Measurements from ENCODE around the gene NCL.

NCL gene, protein sequence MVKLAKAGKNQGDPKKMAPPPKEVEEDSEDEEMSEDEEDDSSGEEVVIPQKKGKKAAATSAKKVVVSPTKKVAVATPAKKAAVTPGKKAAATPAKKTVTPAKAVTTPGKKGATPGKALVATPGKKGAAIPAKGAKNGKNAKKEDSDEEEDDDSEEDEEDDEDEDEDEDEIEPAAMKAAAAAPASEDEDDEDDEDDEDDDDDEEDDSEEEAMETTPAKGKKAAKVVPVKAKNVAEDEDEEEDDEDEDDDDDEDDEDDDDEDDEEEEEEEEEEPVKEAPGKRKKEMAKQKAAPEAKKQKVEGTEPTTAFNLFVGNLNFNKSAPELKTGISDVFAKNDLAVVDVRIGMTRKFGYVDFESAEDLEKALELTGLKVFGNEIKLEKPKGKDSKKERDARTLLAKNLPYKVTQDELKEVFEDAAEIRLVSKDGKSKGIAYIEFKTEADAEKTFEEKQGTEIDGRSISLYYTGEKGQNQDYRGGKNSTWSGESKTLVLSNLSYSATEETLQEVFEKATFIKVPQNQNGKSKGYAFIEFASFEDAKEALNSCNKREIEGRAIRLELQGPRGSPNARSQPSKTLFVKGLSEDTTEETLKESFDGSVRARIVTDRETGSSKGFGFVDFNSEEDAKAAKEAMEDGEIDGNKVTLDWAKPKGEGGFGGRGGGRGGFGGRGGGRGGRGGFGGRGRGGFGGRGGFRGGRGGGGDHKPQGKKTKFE

DNA sequence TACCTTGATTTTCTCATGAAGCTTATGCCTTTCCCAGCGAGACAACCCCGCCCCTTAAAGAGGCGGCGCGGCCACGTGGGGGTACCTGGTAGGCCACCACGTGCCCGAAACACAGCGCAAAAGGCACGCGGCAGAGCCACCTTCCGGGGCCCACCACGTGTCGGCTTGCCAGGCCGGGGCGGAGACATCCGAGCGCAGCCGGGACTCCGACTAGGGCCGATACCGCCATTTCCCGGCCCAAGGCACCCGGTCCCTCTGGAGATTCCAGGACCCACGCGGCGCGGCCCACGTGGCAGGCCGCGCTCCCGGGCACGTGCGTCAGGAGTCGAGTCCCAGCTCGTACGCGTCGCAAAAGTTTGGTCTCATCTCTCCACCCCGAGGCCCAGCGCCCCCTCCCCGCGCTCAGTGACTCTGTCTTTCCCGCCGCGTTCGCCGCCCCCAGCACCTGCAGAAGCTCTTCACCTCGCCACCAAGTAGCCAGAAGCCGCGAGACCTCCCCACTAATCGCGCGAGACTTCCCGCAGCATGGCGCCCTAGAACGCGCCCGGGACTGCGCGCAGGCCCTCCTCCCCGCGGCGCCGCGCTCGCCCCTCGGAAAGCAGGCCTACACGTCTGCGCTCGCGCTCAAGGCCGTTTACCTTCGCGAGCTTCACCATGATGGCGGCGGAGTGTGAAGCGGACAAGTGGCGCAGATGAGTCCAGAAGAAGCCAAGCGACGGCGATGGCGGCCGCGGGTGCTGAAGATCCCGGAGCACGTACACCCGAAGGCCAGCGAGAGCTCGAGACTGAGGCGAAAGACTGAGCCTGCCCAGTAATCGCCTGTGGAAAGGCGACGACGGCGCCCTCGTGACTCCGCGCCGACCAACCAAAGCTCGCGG lies at the start of gene NCL:
TSS of gene NCL (minus strand) at position 787 of the 878 bp plus-strand sequence. CDS start at position 656, 131 bp downstream.
- H3K4me1 ChIP-seq (ENCODE audit: insufficient read depth, low read length), result peaks cover 26% of the 10 kb centered on the region

DNA sequence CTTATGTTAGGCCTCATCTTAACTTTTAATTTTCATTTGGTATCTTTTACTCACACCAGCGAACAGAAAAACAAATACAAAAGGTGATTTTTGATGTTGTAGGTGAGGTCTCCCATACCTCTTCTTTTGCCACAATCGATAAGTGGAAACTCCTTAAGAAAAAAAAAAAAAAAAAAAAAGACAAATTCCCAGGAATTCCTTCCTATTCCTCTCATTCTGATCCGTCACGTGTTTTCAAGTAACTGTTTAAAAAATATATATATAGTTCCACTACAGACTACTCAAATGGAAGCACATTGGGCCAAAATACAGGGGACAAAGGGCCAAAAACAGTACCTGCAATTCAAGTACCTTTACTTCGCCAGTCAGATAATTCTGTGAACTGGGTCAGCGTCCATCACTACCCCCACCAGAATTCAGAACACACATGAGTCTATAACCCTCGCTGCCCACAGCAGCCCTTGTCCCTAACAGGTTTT lies 49.5 kb upstream of the NCL start:
- H3K4me3 ChIP-seq (ENCODE audit: low read depth in 1 of 2, low read length in 2 of 2), result peak overlapping the region; percentile 62 to 83
- H3K27ac ChIP-seq (ENCODE audit: low read depth, low read length), result peak overlapping the region; percentile 76
- no peaks in the 10 kb centered on the region for H3K36me3 ChIP-seq (ENCODE audit: insufficient read depth, low read length)
- H3K27me3 ChIP-seq (ENCODE audit: control insufficient read depth in 1 of 2, insufficient read depth in 2 of 2, low read length in 2 of 2), result no peaks in the 10 kb centered on the region
- H3K9ac ChIP-seq (ENCODE audit: low read length), result peak overlapping the region; percentile 65
- H3K9me3 ChIP-seq (ENCODE audit: low read length), result no peaks in the 10 kb centered on the region
- H3K4me1 ChIP-seq (ENCODE audit: insufficient read depth, low read length), result peaks cover 13% of the 10 kb centered on the region

More for the DNA sequence above, at the start of gene NCL:
- Histone ChIP-seq H3K27ac (ENCODE audit: low read depth, low read length) (peak within 1 kb of the TSS; percentile 99), H3K9me3 (ENCODE audit: low read length) (no peaks in the 10 kb centered on the region), H3K27me3 (ENCODE audit: control insufficient read depth in 1 of 2, insufficient read depth in 2 of 2, low read length in 2 of 2) (no peaks in the 10 kb centered on the region), H3K4me3 (ENCODE audit: low read depth in 1 of 2, low read length in 2 of 2) (peak within 1 kb of the TSS; percentile 73 to 91), H3K9ac (ENCODE audit: low read length) (peak within 1 kb of the TSS; percentile 66), H3K36me3 (ENCODE audit: insufficient read depth, low read length) (peaks cover 37% of the 10 kb centered on the region)

DNA sequence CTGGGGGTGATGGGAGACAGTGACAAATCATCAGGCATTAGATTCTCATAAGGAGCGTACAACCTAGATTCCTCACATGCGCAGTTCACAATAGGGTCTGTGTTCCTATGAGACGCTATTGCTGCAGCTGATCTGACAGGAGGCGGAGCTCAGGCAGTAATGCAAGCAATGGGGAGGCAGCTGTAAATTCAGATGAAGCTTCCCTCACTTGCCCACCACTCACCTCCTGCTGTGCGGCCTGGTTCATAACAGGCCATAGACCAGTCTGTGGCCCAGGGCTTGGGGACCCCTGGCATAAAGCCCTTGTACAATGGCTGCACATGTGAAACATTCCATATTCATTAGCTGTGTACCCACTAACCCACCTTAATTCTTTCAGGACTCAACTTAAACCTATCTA lies 47.9 kb upstream of the NCL start:
- no peak overlapping the region for H3K4me3 ChIP-seq (ENCODE audit: low read depth in 1 of 2, low read length in 2 of 2)
- H3K27ac ChIP-seq (ENCODE audit: low read depth, low read length), result no peak overlapping the region
- H3K4me1 ChIP-seq (ENCODE audit: insufficient read depth, low read length), result peaks cover 13% of the 10 kb centered on the region
- no peaks in the 10 kb centered on the region for H3K36me3 ChIP-seq (ENCODE audit: insufficient read depth, low read length)
- H3K9me3 ChIP-seq (ENCODE audit: low read length), result no peaks in the 10 kb centered on the region
- H3K9ac ChIP-seq (ENCODE audit: low read length), result no peak overlapping the region
- no peaks in the 10 kb centered on the region for H3K27me3 ChIP-seq (ENCODE audit: control insufficient read depth in 1 of 2, insufficient read depth in 2 of 2, low read length in 2 of 2)

DNA sequence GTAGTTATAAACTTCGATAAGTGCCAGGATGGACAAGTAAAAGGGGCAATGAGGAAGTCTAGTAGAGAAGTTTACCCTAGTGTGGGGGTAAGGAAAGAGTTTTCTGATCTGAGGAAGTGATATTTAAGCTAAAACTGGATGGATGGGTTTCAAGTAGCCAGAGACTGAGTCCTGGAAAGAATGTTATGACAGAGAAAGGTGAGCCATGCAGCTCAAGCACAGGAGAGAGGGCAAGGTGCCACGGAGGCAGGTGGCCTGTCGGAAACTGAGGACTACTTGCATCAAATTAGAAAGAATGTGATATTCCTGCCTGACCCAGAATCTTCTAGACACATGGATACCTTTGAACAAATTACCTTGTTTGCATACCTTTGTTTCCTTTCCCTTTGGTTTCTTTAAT lies 39.5 kb upstream of the NCL start:
- H3K4me1 ChIP-seq (ENCODE audit: insufficient read depth, low read length), result no peaks in the 10 kb centered on the region
- H3K27me3 ChIP-seq (ENCODE audit: control insufficient read depth in 1 of 2, insufficient read depth in 2 of 2, low read length in 2 of 2), result no peaks in the 10 kb centered on the region
- no peak overlapping the region for H3K4me3 ChIP-seq (ENCODE audit: low read depth in 1 of 2, low read length in 2 of 2)
- H3K9ac ChIP-seq (ENCODE audit: low read length), result no peak overlapping the region
- H3K9me3 ChIP-seq (ENCODE audit: low read length), result no peaks in the 10 kb centered on the region
- no peak overlapping the region for H3K27ac ChIP-seq (ENCODE audit: low read depth, low read length)
- no peaks in the 10 kb centered on the region for H3K36me3 ChIP-seq (ENCODE audit: insufficient read depth, low read length)

DNA sequence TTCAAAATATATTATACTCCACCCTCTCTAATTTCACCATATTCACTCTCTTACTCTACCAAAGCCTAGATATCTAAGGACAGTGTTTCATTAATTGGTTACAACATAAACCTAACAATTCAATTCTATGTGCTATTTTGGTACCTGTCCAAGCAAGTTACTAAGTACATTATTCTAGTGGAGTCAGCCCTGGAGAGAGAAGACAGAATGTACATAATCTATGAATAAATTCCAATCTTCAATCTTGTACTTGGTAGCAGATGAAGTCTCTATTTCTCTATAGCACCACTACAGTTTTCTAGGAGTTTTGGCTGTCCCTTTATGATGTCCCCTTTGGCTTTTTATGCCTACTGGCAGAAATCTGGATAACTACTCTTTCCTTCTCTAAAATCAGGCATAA lies 38.3 kb upstream of the NCL start:
- no peaks in the 10 kb centered on the region for H3K9me3 ChIP-seq (ENCODE audit: low read length)
- H3K4me3 ChIP-seq (ENCODE audit: low read depth in 1 of 2, low read length in 2 of 2), result no peak overlapping the region
- H3K4me1 ChIP-seq (ENCODE audit: insufficient read depth, low read length), result no peaks in the 10 kb centered on the region
- no peak overlapping the region for H3K27ac ChIP-seq (ENCODE audit: low read depth, low read length)
- no peak overlapping the region for H3K9ac ChIP-seq (ENCODE audit: low read length)
- H3K36me3 ChIP-seq (ENCODE audit: insufficient read depth, low read length), result no peaks in the 10 kb centered on the region
- H3K27me3 ChIP-seq (ENCODE audit: control insufficient read depth in 1 of 2, insufficient read depth in 2 of 2, low read length in 2 of 2), result no peaks in the 10 kb centered on the region

DNA sequence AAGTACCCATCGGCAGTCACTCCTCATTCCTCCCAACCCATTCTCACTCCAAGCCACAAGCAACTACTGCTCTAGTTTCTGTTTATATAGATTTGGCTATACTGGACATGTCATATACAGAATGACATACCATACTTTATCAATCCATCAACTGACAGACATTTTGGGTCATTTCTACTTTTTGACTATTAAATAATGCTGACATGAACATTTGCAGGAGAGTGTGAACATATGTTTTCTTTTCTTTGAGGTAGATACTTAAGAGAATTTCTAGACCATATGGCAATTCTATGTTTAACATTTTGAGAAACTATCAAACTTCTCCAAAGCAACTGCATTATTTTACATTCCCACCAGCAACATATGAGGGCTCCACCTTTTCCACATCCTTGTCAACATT lies 33.4 kb upstream of the NCL start:
- Histone ChIP-seq H3K9me3 (ENCODE audit: low read length) (no peaks in the 10 kb centered on the region), H3K9ac (ENCODE audit: low read length) (no peak overlapping the region), H3K4me1 (ENCODE audit: insufficient read depth, low read length) (no peaks in the 10 kb centered on the region), H3K36me3 (ENCODE audit: insufficient read depth, low read length) (no peaks in the 10 kb centered on the region), H3K27ac (ENCODE audit: low read depth, low read length) (no peak overlapping the region), H3K4me3 (ENCODE audit: low read depth in 1 of 2, low read length in 2 of 2) (no peak overlapping the region), H3K27me3 (ENCODE audit: control insufficient read depth in 1 of 2, insufficient read depth in 2 of 2, low read length in 2 of 2) (no peaks in the 10 kb centered on the region)

DNA sequence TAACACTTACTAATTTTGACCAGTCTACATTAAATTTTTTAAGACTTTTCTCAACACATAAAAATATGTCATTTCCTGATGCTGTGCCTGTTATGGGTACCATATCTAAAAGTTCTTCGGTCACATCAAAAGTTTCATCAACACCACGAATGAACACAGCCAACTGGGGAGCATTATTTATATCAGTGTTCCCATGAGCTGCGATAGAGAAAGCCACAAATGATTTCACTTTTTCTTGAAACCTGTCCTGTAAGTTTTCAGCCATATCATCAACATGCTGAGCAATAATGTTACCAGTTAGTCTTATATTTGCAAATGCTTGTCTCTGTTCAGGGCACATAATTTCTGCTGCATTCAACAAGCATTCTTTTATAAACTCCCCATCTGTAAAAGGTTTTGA lies 30.4 kb upstream of the NCL start:
- H3K36me3 ChIP-seq (ENCODE audit: insufficient read depth, low read length), result no peaks in the 10 kb centered on the region
- no peak overlapping the region for H3K4me3 ChIP-seq (ENCODE audit: low read depth in 1 of 2, low read length in 2 of 2)
- no peaks in the 10 kb centered on the region for H3K4me1 ChIP-seq (ENCODE audit: insufficient read depth, low read length)
- H3K9me3 ChIP-seq (ENCODE audit: low read length), result no peaks in the 10 kb centered on the region
- H3K27me3 ChIP-seq (ENCODE audit: control insufficient read depth in 1 of 2, insufficient read depth in 2 of 2, low read length in 2 of 2), result no peaks in the 10 kb centered on the region
- H3K27ac ChIP-seq (ENCODE audit: low read depth, low read length), result no peak overlapping the region
- no peak overlapping the region for H3K9ac ChIP-seq (ENCODE audit: low read length)

DNA sequence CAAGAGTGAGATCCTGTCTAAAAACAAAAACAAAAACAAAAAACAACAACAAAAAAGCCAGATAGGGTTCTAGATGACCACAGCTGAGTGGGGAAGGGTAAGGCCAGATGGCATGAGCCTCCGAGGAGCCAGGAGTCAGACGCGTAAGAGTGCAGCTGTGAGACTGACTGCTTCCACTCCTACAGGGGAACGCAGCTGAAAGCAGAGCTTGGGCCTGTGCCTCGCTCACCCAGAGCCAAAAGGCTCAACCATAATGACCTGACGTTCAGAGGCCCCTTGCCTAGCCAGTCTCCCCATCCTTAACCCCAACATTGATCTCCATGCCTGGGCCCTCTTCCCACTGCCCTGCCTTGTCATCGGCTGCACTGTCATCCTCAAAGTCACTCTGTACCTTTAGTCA lies 26.5 kb upstream of the NCL start:
- H3K27me3 ChIP-seq (ENCODE audit: control insufficient read depth in 1 of 2, insufficient read depth in 2 of 2, low read length in 2 of 2), result no peaks in the 10 kb centered on the region
- no peak overlapping the region for H3K27ac ChIP-seq (ENCODE audit: low read depth, low read length)
- H3K4me1 ChIP-seq (ENCODE audit: insufficient read depth, low read length), result no peaks in the 10 kb centered on the region
- H3K36me3 ChIP-seq (ENCODE audit: insufficient read depth, low read length), result no peaks in the 10 kb centered on the region
- no peak overlapping the region for H3K4me3 ChIP-seq (ENCODE audit: low read depth in 1 of 2, low read length in 2 of 2)
- H3K9me3 ChIP-seq (ENCODE audit: low read length), result no peaks in the 10 kb centered on the region
- H3K9ac ChIP-seq (ENCODE audit: low read length), result no peak overlapping the region

DNA sequence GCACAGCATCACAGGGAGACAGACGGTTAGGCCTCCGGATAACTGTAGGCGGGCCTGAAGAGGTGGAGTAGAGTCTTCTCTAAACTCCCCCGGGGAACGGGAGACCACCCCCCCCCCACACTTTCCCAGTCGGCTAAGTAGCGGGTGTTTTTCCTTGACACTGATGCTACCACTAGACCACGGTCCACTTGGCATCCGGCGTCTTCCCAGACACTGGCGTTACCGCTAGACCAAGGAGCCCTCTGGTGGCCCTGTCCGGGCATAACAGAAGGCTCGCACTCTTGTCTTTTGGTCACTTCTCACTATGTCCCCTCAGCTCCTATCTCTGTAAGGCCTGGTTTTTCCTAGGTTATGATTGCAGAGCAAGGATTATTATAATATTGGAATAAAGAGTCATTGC lies 25.7 kb upstream of the NCL start:
- Histone ChIP-seq H3K36me3 (ENCODE audit: insufficient read depth, low read length) (no peaks in the 10 kb centered on the region), H3K27me3 (ENCODE audit: control insufficient read depth in 1 of 2, insufficient read depth in 2 of 2, low read length in 2 of 2) (no peaks in the 10 kb centered on the region), H3K4me3 (ENCODE audit: low read depth in 1 of 2, low read length in 2 of 2) (no peak overlapping the region), H3K9ac (ENCODE audit: low read length) (no peak overlapping the region), H3K27ac (ENCODE audit: low read depth, low read length) (no peak overlapping the region), H3K4me1 (ENCODE audit: insufficient read depth, low read length) (no peaks in the 10 kb centered on the region), H3K9me3 (ENCODE audit: low read length) (no peaks in the 10 kb centered on the region)

DNA sequence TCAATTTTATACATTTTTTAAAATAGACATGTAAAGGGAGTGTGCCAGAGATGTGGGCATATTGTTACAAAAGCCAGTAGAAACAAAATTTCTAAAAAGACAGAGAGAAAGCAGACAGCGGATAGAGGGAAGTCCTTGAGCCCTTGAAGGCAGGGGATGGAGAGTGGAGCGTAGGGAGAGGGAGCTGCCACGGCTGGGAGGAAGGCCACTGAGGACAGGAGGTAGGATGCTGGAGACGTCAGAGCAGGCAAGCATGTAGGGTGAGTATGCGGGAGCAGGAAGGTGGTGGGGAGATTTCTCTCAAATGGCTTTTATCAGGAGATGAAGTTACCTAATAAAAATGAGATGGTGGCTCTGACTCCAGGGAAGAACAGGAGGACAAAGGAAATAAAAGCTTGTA lies 24.0 kb upstream of the NCL start:
- Histone ChIP-seq H3K27ac (ENCODE audit: low read depth, low read length) (no peak overlapping the region), H3K36me3 (ENCODE audit: insufficient read depth, low read length) (no peaks in the 10 kb centered on the region), H3K9ac (ENCODE audit: low read length) (no peak overlapping the region), H3K4me3 (ENCODE audit: low read depth in 1 of 2, low read length in 2 of 2) (no peak overlapping the region), H3K4me1 (ENCODE audit: insufficient read depth, low read length) (no peaks in the 10 kb centered on the region), H3K9me3 (ENCODE audit: low read length) (no peaks in the 10 kb centered on the region), H3K27me3 (ENCODE audit: control insufficient read depth in 1 of 2, insufficient read depth in 2 of 2, low read length in 2 of 2) (no peaks in the 10 kb centered on the region)
